CD4-positive, alpha-beta T cell treated with Interleukin-2 at 100 ng/mL for 4 hours (primary cell): ENCODE measurements around the gene MKRN2.
"Not testable (repeated sequence)": the region's sequence is repeated elsewhere in the genome, so short reads cannot be mapped to it uniquely, and the experiment has no call there.

ENCODE experiments used
- DNase-seq: peaks from one replicate; pipeline ENCODE4 v3.0.0-alpha.2; 2020; ENCODE audit warnings: low spot score

Gene MKRN2

GRCh38 chr3:12630843-12631242 lies 74.0 kb downstream of the MKRN2 start:
- DNase-seq: not testable (repeated sequence)

- DNase-seq: no peak
These were observed 75.6 kb downstream of the MKRN2 start for GRCh38 chr3:12632523-12632922.

- DNase-seq: no peak
These were observed 76.2 kb downstream of the MKRN2 start for GRCh38 chr3:12633108-12633507.
